NCI-H1048 (cell line): Measurements from ENCODE around the gene KRTAP10-5.
"Not testable (repeated sequence)": the region's sequence is repeated elsewhere in the genome, so short reads cannot be mapped to it uniquely, and the experiment has no call there.

Experiments used
- DNase-seq: peaks from one replicate; lab custom pipeline; 2025; lab: John Stamatoyannopoulos, UW

Gene KRTAP10-5, protein sequence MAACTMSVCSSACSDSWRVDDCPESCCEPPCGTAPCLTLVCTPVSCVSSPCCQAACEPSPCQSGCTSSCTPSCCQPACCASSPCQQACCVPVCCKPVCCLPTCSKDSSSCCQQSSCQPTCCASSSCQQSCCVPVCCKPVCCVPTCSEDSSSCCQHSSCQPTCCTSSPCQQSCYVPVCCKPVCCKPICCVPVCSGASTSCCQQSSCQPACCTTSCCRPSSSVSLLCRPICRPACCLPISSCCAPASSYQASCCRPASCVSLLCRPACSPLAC

DNA sequence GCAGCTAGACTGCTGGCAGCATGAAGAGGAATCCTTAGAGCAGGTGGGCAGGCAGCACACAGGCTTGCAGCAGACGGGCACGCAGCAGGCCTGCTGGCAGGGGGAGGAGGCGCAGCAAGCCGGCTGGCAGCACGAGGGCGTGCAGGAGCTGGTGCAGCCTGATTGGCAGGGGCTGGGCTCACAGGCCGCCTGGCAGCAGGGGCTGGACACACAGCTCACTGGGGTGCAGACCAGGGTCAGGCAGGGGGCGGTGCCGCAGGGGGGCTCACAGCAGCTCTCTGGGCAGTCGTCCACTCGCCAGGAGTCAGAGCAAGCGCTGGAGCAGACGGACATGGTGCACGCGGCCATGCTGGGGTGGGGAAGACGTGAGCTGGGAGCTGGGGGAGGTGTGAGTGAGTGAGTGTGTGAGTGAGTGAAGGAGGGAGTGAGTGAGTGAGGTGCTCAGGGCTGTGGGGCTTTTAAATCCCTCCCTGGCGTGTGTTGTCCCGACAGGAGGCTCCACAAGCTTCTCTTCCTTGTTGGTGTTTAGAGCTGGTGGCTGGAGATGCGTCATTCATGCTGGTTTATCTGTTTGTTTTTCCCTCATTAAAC is at the start of gene KRTAP10-5:
Gene KRTAP10-5, minus strand, starts transcription at position 374 of the 591 bp plus-strand sequence. Its CDS starts 26 bp downstream, at position 348.
- not testable (repeated sequence) for DNase-seq

- DNase-seq, result no peak
Observed at GRCh38 chr21:44628707-44629391, 48.4 kb upstream of the KRTAP10-5 start.

- not testable (repeated sequence) for DNase-seq
Observed at GRCh38 chr21:44627831-44628233, 47.4 kb upstream of the KRTAP10-5 start.

DNA sequence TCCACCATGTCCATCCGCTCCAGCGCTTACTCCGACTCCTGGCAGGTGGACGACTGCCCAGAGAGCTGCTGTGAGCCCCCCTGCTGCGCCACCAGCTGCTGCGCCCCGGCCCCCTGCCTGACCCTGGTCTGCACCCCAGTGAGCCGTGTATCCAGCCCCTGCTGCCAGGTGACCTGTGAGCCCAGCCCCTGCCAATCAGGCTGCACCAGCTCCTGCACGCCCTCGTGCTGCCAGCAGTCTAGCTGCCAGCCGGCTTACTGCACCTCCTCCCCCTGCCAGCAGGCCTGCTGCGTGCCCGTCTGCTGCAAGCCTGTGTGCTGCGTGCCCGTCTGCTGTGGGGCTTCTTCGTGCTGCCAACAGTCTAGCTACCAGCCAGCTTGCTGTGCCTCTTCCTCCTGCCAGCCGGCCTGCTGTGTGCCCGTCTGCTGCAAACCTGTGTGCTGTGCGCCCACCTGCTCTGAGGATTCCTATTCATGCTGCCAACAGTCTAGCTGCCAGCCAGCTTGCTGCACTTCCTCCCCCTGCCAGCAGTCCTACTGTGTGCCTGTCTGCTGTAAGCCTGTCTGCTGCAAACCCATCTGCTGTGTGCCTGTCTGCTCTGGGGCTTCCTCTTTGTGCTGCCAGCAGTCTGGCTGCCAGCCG is 46.9 kb upstream of the KRTAP10-5 start:
- DNase-seq, result not testable (repeated sequence)

DNA sequence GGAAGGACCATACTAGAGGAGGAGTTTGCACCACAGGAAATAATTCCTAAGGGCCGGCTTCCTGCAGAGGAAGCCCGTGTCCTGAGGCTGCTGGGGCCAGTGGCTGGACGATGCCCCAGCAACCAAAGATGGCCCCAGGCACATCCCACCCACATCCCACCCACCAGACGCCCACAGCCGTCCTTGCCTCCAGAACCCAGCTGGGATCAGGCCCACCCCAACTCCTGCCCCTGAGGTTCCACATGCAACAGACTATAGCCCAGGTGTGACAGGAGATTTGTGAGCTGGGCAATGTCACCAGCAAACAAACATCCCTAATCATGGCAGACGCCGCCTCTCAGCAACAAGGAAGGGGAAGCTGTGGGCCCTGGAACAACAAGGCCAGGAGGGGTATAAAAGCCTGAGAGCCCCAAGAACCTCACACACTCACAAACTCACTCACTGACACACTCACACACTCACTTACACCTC is 46.3 kb upstream of the KRTAP10-5 start, which contains the start of gene KRTAP10-9:
Gene KRTAP10-9, plus strand, starts transcription at position 421 of the 471 bp plus-strand sequence. CDS start 79 bp downstream, outside the sequence.
- no peak for DNase-seq

- DNase-seq, result no peak
Observed at GRCh38 chr21:44626262-44626661, 45.9 kb upstream of the KRTAP10-5 start.

GRCh38 chr21:44625756-44626155 is 45.4 kb upstream of the KRTAP10-5 start:
- DNase-seq, result no peak

DNA sequence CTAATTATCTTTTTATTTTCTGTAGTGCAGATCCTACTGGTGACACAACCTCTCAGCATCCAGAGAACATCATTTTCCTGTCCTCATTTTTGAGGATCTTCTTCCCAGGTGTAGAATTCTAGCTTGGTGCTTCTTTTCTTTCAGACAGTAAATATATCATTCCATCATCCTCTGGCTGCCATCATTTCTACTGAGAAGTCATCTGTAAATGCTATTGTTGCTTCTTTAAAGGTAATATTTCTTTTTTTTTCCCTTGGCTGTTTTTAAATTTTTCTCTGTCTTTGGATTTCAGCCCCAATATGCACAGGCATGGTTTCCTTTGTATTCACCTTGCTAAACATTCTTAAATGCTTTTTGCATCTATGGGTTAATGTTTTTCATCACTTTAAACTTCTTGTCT is 43.2 kb upstream of the KRTAP10-5 start:
- no peak for DNase-seq

GRCh38 chr21:44619886-44620285 is 39.5 kb upstream of the KRTAP10-5 start:
- no peak for DNase-seq

DNA sequence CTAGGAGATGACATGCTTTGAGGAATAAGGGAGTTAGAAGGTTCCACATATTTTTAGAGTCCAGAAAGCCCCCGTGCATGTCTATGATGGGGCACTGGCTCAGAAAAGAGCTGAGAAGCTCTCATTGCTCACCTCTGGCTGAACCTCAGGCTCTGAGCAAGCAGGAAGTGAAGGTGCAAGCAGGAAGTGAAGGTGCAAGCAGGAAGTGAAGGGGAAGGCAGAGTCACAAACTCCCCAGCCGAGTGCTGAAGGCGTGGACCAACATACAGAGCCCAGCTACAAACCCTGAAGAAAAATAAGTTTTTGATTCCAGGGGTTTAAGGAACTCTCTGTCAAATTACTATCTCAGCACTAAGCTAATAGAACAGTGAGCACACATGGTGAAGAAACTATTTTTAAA is 38.5 kb upstream of the KRTAP10-5 start:
- DNase-seq, result no peak

DNA sequence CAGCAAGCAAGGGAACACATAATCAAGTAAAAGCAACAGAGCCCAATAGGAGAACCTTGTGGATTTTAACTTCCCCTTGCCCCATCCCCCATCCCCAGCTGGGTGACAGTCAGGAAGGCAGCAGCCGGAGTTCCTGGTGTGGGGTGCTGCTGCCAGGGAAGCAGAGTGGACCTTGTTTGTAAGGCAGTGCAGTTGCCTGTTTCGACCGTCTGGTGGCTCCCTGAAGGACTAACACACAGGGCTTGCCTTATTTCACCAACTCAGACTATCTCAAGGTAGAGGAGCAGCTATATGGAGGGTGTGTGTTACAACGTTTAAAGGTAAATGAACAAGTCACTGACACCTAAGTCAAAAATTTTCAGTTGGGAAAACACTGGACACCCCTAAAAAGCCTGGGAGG is 38.1 kb upstream of the KRTAP10-5 start:
- no peak for DNase-seq

DNA sequence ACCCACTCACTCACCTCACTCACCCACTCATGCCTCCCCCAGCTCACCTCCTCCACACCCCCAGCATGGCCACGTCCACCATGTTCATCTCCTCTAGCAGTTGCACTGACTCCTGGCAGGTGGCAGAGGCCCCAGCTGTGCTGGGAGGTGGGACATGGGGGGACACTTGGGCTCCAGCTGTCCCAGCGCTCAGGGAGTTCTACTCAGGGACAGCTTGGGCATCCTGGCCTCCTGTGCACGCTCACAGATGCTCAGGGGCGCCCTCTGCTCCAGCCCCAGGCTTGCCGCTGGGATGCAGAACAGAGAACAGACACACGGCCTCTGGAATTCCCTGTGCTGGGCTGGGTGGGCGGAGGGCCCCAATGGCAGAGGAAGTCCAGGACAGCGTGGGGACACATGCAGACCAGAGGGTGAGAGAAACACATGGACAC is 36.7 kb upstream of the KRTAP10-5 start:
- DNase-seq, result no peak

DNA sequence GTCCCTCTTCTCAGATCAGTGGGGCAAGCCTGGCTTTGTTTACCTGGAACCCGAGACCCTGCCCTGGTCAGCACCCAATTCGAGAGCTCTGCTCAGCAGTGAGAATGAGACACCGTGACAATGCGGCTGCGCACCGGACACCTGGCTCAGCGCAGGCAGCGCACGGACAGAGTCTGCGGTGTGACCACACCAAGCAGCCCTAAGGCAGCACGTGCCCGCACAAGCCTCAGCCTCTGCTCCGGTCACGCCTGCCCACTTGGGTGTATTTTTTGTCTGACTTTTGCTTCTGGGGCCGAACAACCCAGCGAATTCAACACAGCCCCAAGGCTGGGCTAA is 36.2 kb upstream of the KRTAP10-5 start:
- no peak for DNase-seq

- no peak for DNase-seq
Observed at GRCh38 chr21:44615911-44616590, 35.6 kb upstream of the KRTAP10-5 start.

GRCh38 chr21:44615466-44615865 is 35.1 kb upstream of the KRTAP10-5 start:
- no peak for DNase-seq

GRCh38 chr21:44614961-44615391 is 34.6 kb upstream of the KRTAP10-5 start:
- no peak for DNase-seq

- no peak for DNase-seq
Observed at GRCh38 chr21:44614161-44614631, 33.8 kb upstream of the KRTAP10-5 start.

GRCh38 chr21:44613386-44614155 is 33.2 kb upstream of the KRTAP10-5 start:
- DNase-seq, result no peak

GRCh38 chr21:44612669-44613229 is 32.3 kb upstream of the KRTAP10-5 start:
- DNase-seq, result no peak

- no peak for DNase-seq
Observed at GRCh38 chr21:44612029-44612486, 31.7 kb upstream of the KRTAP10-5 start, which contains the start of gene KRTAP10-8. KRTAP10-8 (plus strand) TSS chr21:44612079; CDS start chr21:44612101, 22 bp downstream.
